Natural killer cell (primary cell): ENCODE data around the gene PTP4A1. TPM values are rescaled to one million over a fixed set of nuclear protein-coding genes. Genes with fewer than 3 reads are reported as not detected.

ENCODE experiments used
- ATAC-seq, 3 donors: fragments of 150-1000 bp in 2 of 3; fragments of 200-7000 bp in 1 of 3; cut with Tn5 transposase; 1 replicate in 1 of 3; 2 replicates in 2 of 3; pipeline ENCODE4 v1.10.0; 2021; ENCODE audit warnings: mild to moderate bottlenecking in 2 of 3, moderate library complexity in 2 of 3
- DNase-seq, 2 donors: peaks; one replicate each; pipeline versions ENCODE4 v3.0.0 to v3.0.0-alpha.2; 2013 to 2021; ENCODE audit warnings: mixed read lengths in 1 of 2
- H3K27ac ChIP-seq: one replicate; pipeline ENCODE4 v1.5.1; 2013; ENCODE audit warnings: mild to moderate bottlenecking, low read length
- H3K27me3 ChIP-seq: one replicate; pipeline ENCODE4 v1.6.1; 2013; ENCODE audit warnings: low read length; ENCODE audit not compliant: control insufficient read depth, insufficient read depth
- H3K36me3 ChIP-seq: one replicate; pipeline ENCODE4 v1.6.1; 2013; ENCODE audit warnings: low read length; ENCODE audit not compliant: control insufficient read depth, insufficient read depth
- H3K4me1 ChIP-seq: one replicate; pipeline ENCODE4 v1.6.1; 2013; ENCODE audit warnings: low read length; ENCODE audit not compliant: control insufficient read depth, insufficient read depth
- H3K4me3 ChIP-seq: one replicate; pipeline ENCODE4 v1.5.1; 2013; ENCODE audit warnings: low read length
- H3K9me3 ChIP-seq: one replicate; pipeline ENCODE4 v1.6.1; 2013; ENCODE audit warnings: low read length; ENCODE audit not compliant: control insufficient read depth, insufficient read depth
- H3K27ac Mint-ChIP-seq, 2 donors: one replicate each; pipeline ENCODE4 v1.8.0; 2022; ENCODE audit warnings: mild to moderate bottlenecking in 2 of 2, mixed read lengths in 2 of 2, moderate library complexity in 1 of 2
- H3K27me3 Mint-ChIP-seq, 2 donors: one replicate each; pipeline ENCODE4 v1.8.0; 2022; ENCODE audit warnings: low read depth in 2 of 2, mixed read lengths in 2 of 2
- H3K36me3 Mint-ChIP-seq: one replicate; pipeline ENCODE4 v1.8.0; 2022; ENCODE audit warnings: mixed read lengths
- H3K4me1 Mint-ChIP-seq, 2 donors: one replicate each; pipeline ENCODE4 v1.8.0; 2022; ENCODE audit warnings: mixed read lengths in 2 of 2
- H3K4me3 Mint-ChIP-seq: one replicate; pipeline ENCODE4 v1.8.0; 2022; ENCODE audit warnings: mild to moderate bottlenecking, moderate library complexity, mixed read lengths
- H3K9me3 Mint-ChIP-seq, 2 donors: one replicate each; pipeline ENCODE4 v1.8.0; 2022; ENCODE audit warnings: mixed read lengths in 2 of 2
- CTCF ChIP-seq: fragments of 200-600 bp; IDR thresholded peaks from one replicate; pipeline ENCODE4 v1.8.0; 2022; ENCODE audit warnings: antibody characterized with exemption
- WGBS: methylation state at CpG from one replicate; pipeline ENCODE4 v1.1.7; 2013; ENCODE audit warnings: missing lambda C conversion rate; ENCODE audit not compliant: insufficient coverage; 5-methylcytosine and 5-hydroxymethylcytosine counted together
- intact Hi-C: fragments of 100-400 bp; cut with micrococcal nuclease; formaldehyde crosslinking; loops from one replicate; pipeline ENCODE4 v1.14.2; 2022
- total RNA-seq, 4 donors: library from RNA; stranded (reverse); fragments of 120-200 nt in 1 of 4; gene quantifications; one replicate each; pipeline versions ENCODE4 v1.2.3 to v1.2.4, GENCODE V29; 2013 to 2022

Gene PTP4A1
- total RNA-seq, 3 donors from 2014 or later (not counting 1 experiment from before 2014, with no cell fraction given): 113 to 185 (median 130) TPM

DNA sequence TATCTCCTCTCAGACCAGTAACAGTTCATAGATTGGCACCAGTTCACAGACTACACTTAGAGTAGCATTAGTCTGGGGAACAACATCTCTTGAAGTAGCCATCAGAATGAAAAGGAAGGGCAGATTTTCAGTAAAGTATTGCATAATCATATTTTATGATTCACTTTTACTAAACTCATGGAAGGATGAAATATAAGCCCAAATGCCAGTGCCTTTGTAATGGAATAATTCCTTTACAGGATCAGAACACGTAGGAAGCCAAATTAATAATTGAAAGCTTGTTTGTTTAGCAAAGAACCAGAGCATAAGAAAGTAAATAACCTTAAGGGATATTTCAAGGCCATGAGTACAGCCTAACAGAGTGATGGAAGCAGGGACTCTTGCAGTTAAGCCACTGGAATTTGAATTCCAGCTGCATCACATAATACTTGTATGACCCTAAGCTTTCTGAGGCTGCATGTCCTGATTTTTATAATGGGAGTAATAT is 11.4 kb upstream of the PTP4A1 start:
- no peaks in the 10 kb centered on the region for H3K4me1 Mint-ChIP-seq
- DNase-seq (no peak), ATAC-seq (no peak)
- no peaks in the 10 kb centered on the region for H3K27me3 ChIP-seq
- H3K36me3 Mint-ChIP-seq: no peaks in the 10 kb centered on the region
- TF ChIP-seq CTCF: no peak
- no peak overlapping the region for H3K27ac ChIP-seq
- H3K27ac Mint-ChIP-seq: no peak overlapping the region
- 67% methylated on average over 1 of the region's 1 CpG for WGBS
- H3K27me3 Mint-ChIP-seq: peaks cover 25 to 26% of the 10 kb centered on the region in 2 donors
- no peak overlapping the region for H3K4me3 ChIP-seq
- intact Hi-C loops: no loop called here
- no peaks in the 10 kb centered on the region for H3K36me3 ChIP-seq
- H3K9me3 ChIP-seq: no peaks in the 10 kb centered on the region
- no peak overlapping the region for H3K4me3 Mint-ChIP-seq
- no peaks in the 10 kb centered on the region for H3K9me3 Mint-ChIP-seq
- H3K4me1 ChIP-seq: no peaks in the 10 kb centered on the region

DNA sequence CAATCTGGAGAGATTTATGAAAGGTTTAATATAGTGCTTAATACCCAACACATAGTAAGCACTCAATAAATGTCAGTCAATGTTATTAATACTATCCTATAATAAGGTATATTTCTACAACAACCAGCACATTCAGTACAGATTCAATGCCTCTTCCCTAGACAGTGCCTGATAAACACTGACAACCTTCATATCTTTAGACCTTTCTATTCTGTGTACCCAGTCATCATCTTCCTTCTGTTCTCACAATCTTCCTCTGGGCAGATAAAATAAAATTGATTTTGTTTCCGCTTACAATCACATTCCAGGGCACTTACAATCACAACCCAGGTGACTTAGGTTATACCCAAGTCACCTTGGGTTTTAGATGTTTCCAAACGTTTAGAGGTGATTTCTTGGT is 11.0 kb upstream of the PTP4A1 start:
- intact Hi-C loops: no loop called here
- Histone ChIP-seq H3K9me3 (no peaks in the 10 kb centered on the region), H3K36me3 (no peaks in the 10 kb centered on the region), H3K4me1 (no peaks in the 10 kb centered on the region), H3K27me3 (no peaks in the 10 kb centered on the region), H3K4me3 (no peak overlapping the region), H3K27ac (no peak overlapping the region)
- ATAC-seq (no peak), DNase-seq (no peak)
- Mint-ChIP-seq H3K4me1 (no peaks in the 10 kb centered on the region), H3K27me3 (peaks cover 28 to 29% of the 10 kb centered on the region in 2 donors), H3K9me3 (no peaks in the 10 kb centered on the region), H3K27ac (no peak overlapping the region), H3K4me3 (no peak overlapping the region), H3K36me3 (no peaks in the 10 kb centered on the region)
- TF ChIP-seq CTCF: no peak
- WGBS: 81% methylated on average over 2 of the region's 2 CpGs

- no peak overlapping the region for H3K4me3 ChIP-seq
- ATAC-seq (no peak), DNase-seq (no peak)
- TF ChIP-seq CTCF: no peak
- Mint-ChIP-seq H3K36me3 (no peaks in the 10 kb centered on the region), H3K27me3 (peaks cover 22 to 33% of the 10 kb centered on the region in 2 donors), H3K4me1 (no peaks in the 10 kb centered on the region), H3K4me3 (no peak overlapping the region), H3K27ac (no peak overlapping the region), H3K9me3 (no peaks in the 10 kb centered on the region)
- intact Hi-C loops: no loop called here
- no peak overlapping the region for H3K27ac ChIP-seq
- 84% methylated on average over 1 of the region's 1 CpG for WGBS
- no peaks in the 10 kb centered on the region for H3K9me3 ChIP-seq
- no peaks in the 10 kb centered on the region for H3K4me1 ChIP-seq
- H3K27me3 ChIP-seq: no peaks in the 10 kb centered on the region
- H3K36me3 ChIP-seq: no peaks in the 10 kb centered on the region
These were observed 9.0 kb upstream of the PTP4A1 start for GRCh38 chr6:63563235-63563634.

- no peak overlapping the region for H3K27ac Mint-ChIP-seq
- no peak for ATAC-seq
- DNase-seq: no peak
- H3K9me3 Mint-ChIP-seq: no peaks in the 10 kb centered on the region
- Histone ChIP-seq H3K9me3 (no peaks in the 10 kb centered on the region), H3K36me3 (no peaks in the 10 kb centered on the region), H3K27ac (no peak overlapping the region), H3K27me3 (no peaks in the 10 kb centered on the region), H3K4me3 (no peak overlapping the region), H3K4me1 (no peaks in the 10 kb centered on the region)
- intact Hi-C loops: no loop called here
- no peak overlapping the region for H3K4me3 Mint-ChIP-seq
- H3K4me1 Mint-ChIP-seq: no peaks in the 10 kb centered on the region
- WGBS: 87% methylated on average over 3 of the region's 4 CpGs
- TF ChIP-seq CTCF: no peak
- H3K27me3 Mint-ChIP-seq: peaks cover 19 to 25% of the 10 kb centered on the region in 2 donors
- H3K36me3 Mint-ChIP-seq: no peaks in the 10 kb centered on the region
These were observed 7.1 kb upstream of the PTP4A1 start for GRCh38 chr6:63565058-63565726.
